CD8-positive, alpha-beta memory T cell (primary cell): ENCODE results near the gene TMA7B. TPM values are rescaled to one million over a fixed set of nuclear protein-coding genes. Genes with fewer than 3 reads are reported as not detected.

ENCODE experiments used
- CTCF ChIA-PET: fragments of 350-600 bp; sonication (Branson Sonifier 250); formaldehyde crosslinking; loops from one replicate; lab custom pipeline; 2021; ENCODE audit warnings: antibody characterized with exemption; lab: Charles Lee
- POLR2A ChIA-PET: fragments of 350-600 bp; sonication (Branson Sonifier 250); formaldehyde crosslinking; loops from one replicate; lab custom pipeline; 2021; ENCODE audit warnings: antibody characterized with exemption; lab: Charles Lee
- DNase-seq, 5 donors: peaks; one replicate each; pipeline versions ENCODE4 v3.0.0 to v3.0.0-alpha.2; 2020 to 2022; ENCODE audit warnings: mixed read lengths in 1 of 5
- H3K27ac ChIP-seq: one replicate; pipeline ENCODE4 v1.7.0; 2013; ENCODE audit warnings: low read depth, mild to moderate bottlenecking, low read length, moderate library complexity
- H3K27me3 ChIP-seq: 2 replicates; pipeline ENCODE4 v1.7.0; 2013; ENCODE audit warnings: low read length, mild to moderate bottlenecking; ENCODE audit not compliant: insufficient read depth, poor library complexity, severe bottlenecking
- H3K36me3 ChIP-seq: 2 replicates; pipeline ENCODE4 v1.7.0; 2013; ENCODE audit warnings: mild to moderate bottlenecking, low read length, moderate library complexity; ENCODE audit not compliant: insufficient read depth
- H3K4me1 ChIP-seq: 2 replicates; pipeline ENCODE4 v1.7.0; 2013; ENCODE audit warnings: mild to moderate bottlenecking, low read length, moderate library complexity; ENCODE audit not compliant: insufficient read depth
- H3K4me3 ChIP-seq: 2 replicates; pipeline ENCODE4 v1.7.0; 2013; ENCODE audit warnings: mild to moderate bottlenecking, low read length
- H3K9me3 ChIP-seq: 2 replicates; pipeline ENCODE4 v1.7.0; 2013; ENCODE audit warnings: mild to moderate bottlenecking, low read length
- H3K27ac Mint-ChIP-seq, 8 donors: one replicate each; pipeline ENCODE4 v1.8.0; 2020 to 2021; ENCODE audit warnings: mixed read lengths in 8 of 8, mild to moderate bottlenecking in 6 of 8, inconsistent platforms in 3 of 8, moderate library complexity in 3 of 8
- H3K27me3 Mint-ChIP-seq, 2 donors: one replicate each; pipeline ENCODE4 v1.8.0; 2020 to 2021; ENCODE audit warnings: mixed read lengths in 2 of 2, mild to moderate bottlenecking in 1 of 2, moderate library complexity in 1 of 2
- H3K36me3 Mint-ChIP-seq, 3 donors: one replicate each; pipeline ENCODE4 v1.8.0; 2020 to 2021; ENCODE audit warnings: mixed read lengths in 3 of 3, inconsistent platforms in 1 of 3, mild to moderate bottlenecking in 1 of 3
- H3K4me1 Mint-ChIP-seq, 3 donors: one replicate each; pipeline ENCODE4 v1.8.0; 2020 to 2021; ENCODE audit warnings: mixed read lengths in 3 of 3, inconsistent platforms in 1 of 3, mild to moderate bottlenecking in 1 of 3
- H3K4me3 Mint-ChIP-seq, 7 donors: one replicate each; pipeline ENCODE4 v1.8.0; 2020 to 2021; ENCODE audit warnings: mixed read lengths in 7 of 7, mild to moderate bottlenecking in 6 of 7, moderate library complexity in 4 of 7, inconsistent platforms in 2 of 7
- H3K9me3 Mint-ChIP-seq, 5 donors: one replicate each; pipeline ENCODE4 v1.8.0; 2020 to 2022; ENCODE audit warnings: mixed read lengths in 5 of 5, mild to moderate bottlenecking in 3 of 5, moderate library complexity in 2 of 5, inconsistent platforms in 1 of 5
- polyA plus RNA-seq: library from polyadenylated mRNA; unstranded; fragments of 300-500 nt; fragmentation: Illumina TruSeq; gene quantifications from one replicate; pipeline ENCODE4 v1.2.3, GENCODE V29; 2021
- total RNA-seq, 2 experiments: library from RNA; stranded (reverse); gene quantifications; one replicate each; pipeline ENCODE4 v1.2.3, GENCODE V29; 2021

Gene TMA7B
- total and polyA plus RNA-seq, 3 experiments from 2014 or later, result 1.4 to 3.0 (median 2.0) TPM

DNA sequence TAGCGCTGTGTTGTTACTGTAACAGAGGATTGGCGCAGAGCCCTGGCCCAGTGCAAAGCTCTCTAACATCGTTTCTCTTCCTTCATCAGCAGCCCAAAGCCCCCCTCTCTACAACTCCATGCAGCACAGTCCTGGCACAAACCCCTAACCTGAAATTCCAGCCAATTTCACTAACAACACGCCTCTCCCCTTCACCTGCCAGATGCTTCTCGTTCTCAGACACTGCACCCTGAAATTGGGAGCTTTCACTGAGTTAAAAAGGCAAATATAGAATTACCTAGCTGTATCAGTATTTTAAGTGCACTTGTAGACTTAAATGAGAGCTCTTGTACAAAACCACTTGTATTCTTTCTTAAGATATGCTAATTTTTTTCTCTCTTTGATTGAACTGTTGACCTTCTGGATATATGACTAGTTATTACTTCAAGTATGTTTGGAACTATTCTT, 43.0 kb upstream of the TMA7B start:
- H3K27ac Mint-ChIP-seq, result peak overlapping the region in 7 of 8 donors; percentile 87 to 99 (median 95)
- peaks cover 3 to 54% (median 13%) of the 10 kb centered on the region in 3 donors for H3K36me3 Mint-ChIP-seq
- Histone ChIP-seq H3K4me1 (peaks cover 97% of the 10 kb centered on the region), H3K4me3 (peak overlapping the region; percentile 24), H3K27ac (no peak overlapping the region), H3K9me3 (no peaks in the 10 kb centered on the region), H3K27me3 (no peaks in the 10 kb centered on the region), H3K36me3 (no peaks in the 10 kb centered on the region)
- no peak for DNase-seq
- POLR2A ChIA-PET, result interaction anchor here (0.9 to 2.5 kb wide), 5 partner anchors 9 to 16 kb away, joined by 4 to 11 read pairs (median 7); no protein-coding TSS in a partner anchor
- H3K4me1 Mint-ChIP-seq, result peaks cover 88 to 100% (median 97%) of the 10 kb centered on the region in 3 donors
- no peaks in the 10 kb centered on the region for H3K27me3 Mint-ChIP-seq
- peak overlapping the region; percentile 81 to 99 (median 91) for H3K4me3 Mint-ChIP-seq
- no peaks in the 10 kb centered on the region for H3K9me3 Mint-ChIP-seq
- CTCF ChIA-PET, result interaction anchor here (1.2 to 6.0 kb wide), 4 partner anchors 7 to 56 kb away, joined by 3 to 36 read pairs (median 20); no protein-coding TSS in a partner anchor

DNA sequence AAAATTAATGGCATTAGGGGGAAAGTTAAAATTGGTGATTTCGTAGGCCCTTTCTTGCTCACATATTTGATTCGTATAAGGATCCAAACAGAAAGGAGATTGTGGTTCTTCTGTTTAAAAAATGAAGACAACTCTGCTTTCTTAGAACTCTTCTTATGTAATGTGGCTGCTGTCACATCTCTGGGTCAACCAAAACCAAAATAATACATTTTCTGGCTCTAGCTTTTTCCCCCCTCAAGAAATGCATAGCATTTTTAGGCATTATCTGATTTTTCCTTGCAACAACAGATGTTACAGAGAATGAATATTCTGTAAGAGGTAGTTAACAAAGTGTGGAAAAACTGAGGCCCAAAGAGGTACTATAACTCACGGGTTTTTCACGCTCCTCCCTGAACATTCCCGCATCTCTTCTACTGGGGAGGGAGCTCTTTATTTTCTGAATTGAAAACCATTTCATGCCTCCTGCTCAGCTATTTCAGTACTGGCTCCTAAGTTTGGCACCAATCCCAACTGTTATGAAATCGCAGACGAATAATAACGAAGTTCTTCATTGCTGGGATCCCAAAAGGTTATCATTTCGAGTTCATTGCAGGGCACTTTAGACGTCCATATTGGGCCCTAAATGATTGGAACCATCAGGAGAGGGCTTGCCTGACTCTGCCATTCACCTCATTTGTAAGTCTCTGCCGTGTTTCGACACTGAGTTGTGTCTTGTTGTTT, 42.3 kb upstream of the TMA7B start:
- Histone ChIP-seq H3K4me3 (peak overlapping the region; percentile 22), H3K36me3 (no peaks in the 10 kb centered on the region), H3K4me1 (peaks cover 97% of the 10 kb centered on the region), H3K27me3 (no peaks in the 10 kb centered on the region), H3K9me3 (no peaks in the 10 kb centered on the region), H3K27ac (peak overlapping the region; percentile 27)
- CTCF ChIA-PET, result interaction anchor here (0.9 to 1.3 kb wide), 4 partner anchors 9 to 25 kb away, joined by 3 to 5 read pairs (median 3); no protein-coding TSS in a partner anchor
- H3K4me1 Mint-ChIP-seq, result peaks cover 89 to 100% (median 97%) of the 10 kb centered on the region in 3 donors
- H3K4me3 Mint-ChIP-seq, result peak overlapping the region; percentile 81 to 99 (median 91)
- peaks cover 3 to 53% (median 10%) of the 10 kb centered on the region in 3 donors for H3K36me3 Mint-ChIP-seq
- H3K27ac Mint-ChIP-seq, result peak overlapping the region in 7 of 8 donors; percentile 87 to 99 (median 95)
- no peaks in the 10 kb centered on the region for H3K27me3 Mint-ChIP-seq
- peak in 1 of 5 donors; percentile 55 for DNase-seq
- POLR2A ChIA-PET, result interaction anchor here (0.6 to 2.5 kb wide), 5 partner anchors 8 to 25 kb away, joined by 3 to 11 read pairs (median 5); no protein-coding TSS in a partner anchor
- no peaks in the 10 kb centered on the region for H3K9me3 Mint-ChIP-seq

DNA sequence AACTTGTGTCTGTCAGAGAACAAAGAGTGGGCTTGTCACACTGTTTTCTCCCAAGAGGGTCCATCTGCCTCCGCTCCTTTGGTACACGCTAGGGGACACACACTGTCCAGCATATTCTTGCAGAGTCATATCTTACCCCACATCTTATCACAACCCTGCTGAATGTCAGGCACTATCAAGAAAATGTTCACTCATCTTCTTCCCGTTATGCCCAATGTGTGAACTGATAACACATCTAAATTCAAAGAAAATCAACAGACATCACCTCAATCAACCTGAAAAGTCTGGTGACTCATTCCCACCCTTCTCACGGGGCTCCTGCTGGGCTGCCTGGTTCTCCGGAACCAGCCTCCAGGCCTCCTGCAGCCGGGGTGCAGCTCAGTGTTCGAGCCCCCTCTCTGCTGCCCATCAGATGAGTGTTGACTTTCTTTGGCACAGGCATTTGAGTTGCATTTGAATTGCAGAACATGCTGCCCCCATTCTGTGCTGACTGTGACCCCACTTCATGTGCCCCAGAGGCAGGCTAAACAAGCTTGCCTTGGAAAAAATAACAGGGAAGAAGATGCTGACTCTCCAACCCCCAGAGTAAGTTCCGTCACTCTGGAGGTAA, 40.0 kb upstream of the TMA7B start:
- Mint-ChIP-seq H3K9me3 (no peaks in the 10 kb centered on the region), H3K27me3 (no peaks in the 10 kb centered on the region), H3K4me3 (peak overlapping the region; percentile 77 to 95 (median 83)), H3K4me1 (peaks cover 94 to 100% (median 99%) of the 10 kb centered on the region in 3 donors), H3K27ac (peak overlapping the region in 7 of 8 donors; percentile 89 to 100 (median 99)), H3K36me3 (peaks cover 3 to 55% (median 7%) of the 10 kb centered on the region in 3 donors)
- DNase-seq, result peak in 4 of 5 donors; percentile 48 to 72 (median 50)
- Histone ChIP-seq H3K27me3 (no peaks in the 10 kb centered on the region), H3K4me1 (peaks cover 100% of the 10 kb centered on the region), H3K9me3 (no peaks in the 10 kb centered on the region), H3K4me3 (peak overlapping the region; percentile 10), H3K27ac (peak overlapping the region; percentile 59), H3K36me3 (no peaks in the 10 kb centered on the region)
- ChIA-PET POLR2A (interaction anchor here (0.8 to 2.0 kb wide), 6 partner anchors 9 to 23 kb away, joined by 3 to 18 read pairs (median 8); no protein-coding TSS in a partner anchor), CTCF (interaction anchor here (0.6 to 5.6 kb wide), 8 partner anchors 10 to 153 kb away, joined by 3 to 32 read pairs (median 4); no protein-coding TSS in a partner anchor)

DNA sequence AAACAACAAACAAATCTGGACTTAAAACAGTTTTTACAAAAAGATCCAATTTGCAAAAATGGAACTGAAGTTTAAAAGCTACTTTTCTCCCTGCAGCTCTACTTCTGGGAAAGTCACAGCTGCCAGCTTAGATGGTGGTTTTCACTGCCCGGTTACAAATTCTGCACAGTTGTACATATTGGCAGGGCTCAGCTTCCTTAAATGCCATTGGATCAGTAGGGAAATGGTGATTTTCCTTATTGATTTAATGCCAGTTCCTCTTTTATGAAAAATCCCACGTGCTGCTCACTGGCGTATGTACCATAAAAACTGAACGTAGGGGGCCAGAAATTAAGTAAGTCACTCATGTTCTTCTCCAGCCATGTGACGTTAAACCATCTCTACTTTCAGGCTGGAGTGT, 36.5 kb upstream of the TMA7B start:
- Mint-ChIP-seq H3K9me3 (no peaks in the 10 kb centered on the region), H3K27ac (peak overlapping the region in 6 of 8 donors; percentile 80 to 93 (median 89)), H3K27me3 (no peaks in the 10 kb centered on the region), H3K4me1 (peaks cover 75 to 80% (median 80%) of the 10 kb centered on the region in 3 donors), H3K36me3 (peaks cover 0 to 69% (median 11%) of the 10 kb centered on the region in 3 donors), H3K4me3 (peak overlapping the region in 1 of 7 donors; percentile 68)
- ChIA-PET CTCF (interaction anchor here (0.8 to 5.6 kb wide), 6 partner anchors 9 to 19 kb away, joined by 3 to 36 read pairs (median 14); no protein-coding TSS in a partner anchor), POLR2A (interaction anchor here (0.9 to 2.4 kb wide), 3 partner anchors 10 to 14 kb away, joined by 3 to 7 read pairs (median 6); no protein-coding TSS in a partner anchor)
- Histone ChIP-seq H3K4me3 (peak overlapping the region; percentile 17), H3K27ac (no peak overlapping the region), H3K27me3 (no peaks in the 10 kb centered on the region), H3K4me1 (peaks cover 100% of the 10 kb centered on the region), H3K9me3 (no peaks in the 10 kb centered on the region), H3K36me3 (no peaks in the 10 kb centered on the region)
- no peak for DNase-seq

DNA sequence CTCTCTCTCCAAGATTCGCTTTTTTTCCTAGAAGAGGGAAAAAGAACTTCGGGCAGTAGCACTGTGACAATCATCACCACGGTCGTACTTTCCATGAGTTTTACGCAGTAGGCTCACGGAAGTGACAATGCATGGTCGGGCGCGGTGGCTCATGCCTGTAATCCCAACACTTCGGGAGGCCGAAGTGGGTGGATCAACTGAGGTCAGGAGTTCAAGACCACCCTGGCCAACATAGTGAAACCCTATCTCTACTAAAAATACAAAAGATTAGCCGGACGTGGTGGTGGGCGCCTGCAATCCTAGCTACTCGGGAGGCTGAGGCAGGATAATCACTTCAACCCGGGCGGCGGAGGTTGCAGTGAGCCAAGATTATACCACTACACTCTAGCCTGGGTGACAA, 35.9 kb upstream of the TMA7B start:
- no peaks in the 10 kb centered on the region for H3K27me3 Mint-ChIP-seq
- Histone ChIP-seq H3K4me1 (peaks cover 100% of the 10 kb centered on the region), H3K36me3 (no peaks in the 10 kb centered on the region), H3K9me3 (no peaks in the 10 kb centered on the region), H3K27me3 (no peaks in the 10 kb centered on the region), H3K27ac (no peak overlapping the region), H3K4me3 (peak overlapping the region; percentile 17)
- ChIA-PET CTCF (interaction anchor here (1.0 to 5.6 kb wide), 8 partner anchors 9 to 389 kb away, joined by 3 to 36 read pairs (median 8); no protein-coding TSS in a partner anchor), POLR2A (interaction anchor here (0.7 to 2.4 kb wide), 4 partner anchors 9 to 19 kb away, joined by 3 to 8 read pairs (median 5); no protein-coding TSS in a partner anchor)
- no peak for DNase-seq
- peaks cover 0 to 69% (median 11%) of the 10 kb centered on the region in 3 donors for H3K36me3 Mint-ChIP-seq
- H3K4me1 Mint-ChIP-seq, result peaks cover 71 to 74% (median 74%) of the 10 kb centered on the region in 3 donors
- no peaks in the 10 kb centered on the region for H3K9me3 Mint-ChIP-seq
- peak overlapping the region in 1 of 7 donors; percentile 68 for H3K4me3 Mint-ChIP-seq
- peak overlapping the region in 6 of 8 donors; percentile 80 to 93 (median 89) for H3K27ac Mint-ChIP-seq

DNA sequence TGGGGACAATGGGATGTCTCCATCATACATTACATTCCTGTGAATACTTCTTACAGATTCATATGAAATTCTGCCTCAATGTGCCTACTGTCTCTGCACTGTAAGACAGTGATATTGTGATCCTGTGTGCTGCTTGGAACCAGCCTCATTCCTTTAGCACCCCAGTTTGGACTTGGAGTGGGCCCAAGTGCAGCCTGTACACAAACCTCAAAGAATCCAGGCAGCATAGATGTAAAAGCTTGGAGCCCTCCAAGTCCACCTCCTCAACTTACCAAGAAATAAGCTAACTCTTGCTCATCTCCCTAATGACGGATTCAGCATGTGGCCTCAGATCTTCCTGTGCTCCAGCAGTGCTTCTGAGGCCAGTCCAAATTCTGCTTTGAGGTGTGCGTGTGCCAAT, 34.9 kb upstream of the TMA7B start:
- H3K9me3 ChIP-seq, result no peaks in the 10 kb centered on the region
- Mint-ChIP-seq H3K27ac (peak overlapping the region in 5 of 8 donors; percentile 87 to 93 (median 89)), H3K4me1 (peaks cover 62 to 64% (median 64%) of the 10 kb centered on the region in 3 donors), H3K4me3 (no peak overlapping the region), H3K27me3 (no peaks in the 10 kb centered on the region), H3K36me3 (peaks cover 0 to 59% (median 9%) of the 10 kb centered on the region in 3 donors), H3K9me3 (no peaks in the 10 kb centered on the region)
- no peak for DNase-seq
- peaks cover 98% of the 10 kb centered on the region for H3K4me1 ChIP-seq
- peak overlapping the region; percentile 65 for H3K4me3 ChIP-seq
- CTCF ChIA-PET, result interaction anchor here (1.0 to 5.6 kb wide), 14 partner anchors 8 to 396 kb away, joined by 3 to 36 read pairs (median 4); no protein-coding TSS in a partner anchor
- no peaks in the 10 kb centered on the region for H3K36me3 ChIP-seq
- POLR2A ChIA-PET, result interaction anchor here (0.7 to 3.0 kb wide), 9 partner anchors 8 to 20 kb away, joined by 3 to 11 read pairs (median 8); no protein-coding TSS in a partner anchor
- H3K27ac ChIP-seq, result no peak overlapping the region
- H3K27me3 ChIP-seq, result no peaks in the 10 kb centered on the region
